ENCODE results near the gene PPP3CB.

GRCh38 chr10:73471226-73471625 is 24.6 kb downstream of the PPP3CB start:
- TF ChIP-seq CTCF (conservative IDR thresholded peaks at IDR 0.05; ENCODE audit: low read depth in 2 of 2) (no peak), EZH2 (IDR thresholded peaks at IDR 0.05; ENCODE audit: low read depth, unreplicated experiment) (no peak), EZH2phosphoT487 (IDR thresholded peaks at IDR 0.05; ENCODE audit: unreplicated experiment) (no peak), REST (IDR thresholded peaks at IDR 0.05; ENCODE audit: unreplicated experiment) (no peak), POLR2AphosphoS5 (IDR thresholded peaks at IDR 0.05; ENCODE audit: low read depth) (no peak), ZNF331 (CRISPR knock-in tag; IDR thresholded peaks at IDR 0.05; ENCODE audit: low read depth) (no peak), ZNF114 (CRISPR knock-in tag; IDR thresholded peaks at IDR 0.05) (no peak), CREB1 (CRISPR knock-in tag; IDR thresholded peaks at IDR 0.05; ENCODE audit: low read depth) (no peak), STAT1 (IDR thresholded peaks at IDR 0.05; ENCODE audit: unreplicated experiment) (no peak), NANOG (IDR thresholded peaks at IDR 0.05; ENCODE audit: borderline replicate concordance) (no peak)

All from GM23338 (cell line).